CD4-positive, alpha-beta T cell (primary cell): ENCODE measurements around the gene WDR90. TPM values are rescaled to one million over a fixed set of nuclear protein-coding genes. Genes with fewer than 3 reads are reported as not detected.

Experiments
- ATAC-seq: fragments of 200-7000 bp; cut with Tn5 transposase; one replicate; pipeline ENCODE4 v1.10.0; 2022; ENCODE audit warnings: mild to moderate bottlenecking; ENCODE audit not compliant: poor library complexity
- CTCF ChIA-PET: fragments of 350-600 bp; sonication (Branson Sonifier 250); formaldehyde crosslinking; loops from one replicate; lab custom pipeline; 2021; ENCODE audit warnings: antibody characterized with exemption, inconsistent platforms; lab: Charles Lee
- POLR2A ChIA-PET: fragments of 350-600 bp; sonication (Branson Sonifier 250); formaldehyde crosslinking; loops from one replicate; lab custom pipeline; 2021; ENCODE audit warnings: antibody characterized with exemption, inconsistent platforms; lab: Charles Lee
- DNase-seq, 14 experiments: peaks; one replicate each; pipeline ENCODE4 v3.0.0-alpha.2; 2013 to 2020; ENCODE audit warnings: mixed read lengths in 2 of 14
- H3K27ac ChIP-seq, 2 donors: one replicate each; pipeline versions ENCODE4 v1.5.1 to v1.7.0; 2013; ENCODE audit warnings: low read length in 2 of 2, low read depth in 1 of 2, mild to moderate bottlenecking in 1 of 2
- H3K27me3 ChIP-seq, 2 experiments: 1 replicate in 1 of 2; 2 replicates in 1 of 2; pipeline versions ENCODE4 v1.6.1 to v1.7.0; 2013; ENCODE audit warnings: low read length in 2 of 2, control low read depth in 1 of 2, mild to moderate bottlenecking in 1 of 2, moderate library complexity in 1 of 2; ENCODE audit not compliant: insufficient read depth in 2 of 2, control insufficient read depth in 1 of 2
- H3K36me3 ChIP-seq: one replicate; pipeline ENCODE4 v1.6.1; 2013; ENCODE audit warnings: low read length, control low read depth; ENCODE audit not compliant: insufficient read depth
- H3K4me1 ChIP-seq: one replicate; pipeline ENCODE4 v1.6.1; 2013; ENCODE audit warnings: low read length, control low read depth; ENCODE audit not compliant: insufficient read depth
- H3K4me3 ChIP-seq: one replicate; pipeline ENCODE4 v1.5.1; 2013; ENCODE audit warnings: mild to moderate bottlenecking, low read length, moderate library complexity
- H3K9me3 ChIP-seq, 2 experiments: 1 replicate in 1 of 2; 2 replicates in 1 of 2; pipeline versions ENCODE4 v1.6.1 to v1.7.0; 2013; ENCODE audit warnings: low read length in 2 of 2, mild to moderate bottlenecking in 2 of 2, control low read depth in 1 of 2, moderate library complexity in 1 of 2; ENCODE audit not compliant: control insufficient read depth in 1 of 2, insufficient read depth in 1 of 2
- H3K27ac Mint-ChIP-seq: one replicate; pipeline ENCODE4 v1.8.0; 2020; ENCODE audit warnings: mixed read lengths
- H3K27me3 Mint-ChIP-seq: one replicate; pipeline ENCODE4 v1.8.0; 2021; ENCODE audit warnings: mixed read lengths
- H3K36me3 Mint-ChIP-seq: one replicate; pipeline ENCODE4 v1.8.0; 2021; ENCODE audit warnings: low read depth, mixed read lengths
- H3K4me1 Mint-ChIP-seq: one replicate; pipeline ENCODE4 v1.8.0; 2021; ENCODE audit warnings: low read depth, mixed read lengths
- H3K4me3 Mint-ChIP-seq: one replicate; pipeline ENCODE4 v1.8.0; 2020; ENCODE audit warnings: mild to moderate bottlenecking, mixed read lengths
- H3K9me3 Mint-ChIP-seq: one replicate; pipeline ENCODE4 v1.8.0; 2020; ENCODE audit warnings: mixed read lengths
- CTCF ChIP-seq: fragments of 200-600 bp; IDR thresholded peaks from one replicate; pipeline ENCODE4 v1.8.0; 2022; ENCODE audit warnings: antibody characterized with exemption, mild to moderate bottlenecking
- intact Hi-C, 2 experiments: fragments of 100-400 bp; cut with DNase I in 1 of 2; cut with micrococcal nuclease in 1 of 2; formaldehyde crosslinking; loops; one replicate each; pipeline versions ENCODE4 v1.15.1 to v1.9.0; 2023 to 2025; cut with DNase I, micrococcal nuclease
- total RNA-seq, 174 experiments: library from RNA in 2 of 174; stranded (reverse) in 2 of 174; gene quantifications; one replicate each; pipeline ENCODE4 v1.2.3 and lab custom pipeline; 2021 to 2026

Gene WDR90
- total RNA-seq, 2 experiments from 2014 or later, result 8.1 to 10.3 TPM

- H3K36me3 ChIP-seq, result peaks cover 18% of the 10 kb centered on the region
- Mint-ChIP-seq H3K36me3 (peaks cover 19% of the 10 kb centered on the region), H3K4me1 (peaks cover 20% of the 10 kb centered on the region), H3K27me3 (no peaks in the 10 kb centered on the region), H3K4me3 (peak overlapping the region; percentile 83), H3K27ac (peak overlapping the region; percentile 70), H3K9me3 (no peaks in the 10 kb centered on the region)
- H3K9me3 ChIP-seq, result no peaks in the 10 kb centered on the region
- no peak for TF ChIP-seq CTCF
- peaks cover 5% of the 10 kb centered on the region in 2 experiments for H3K27me3 ChIP-seq
- H3K4me1 ChIP-seq, result peaks cover 74% of the 10 kb centered on the region
- peak overlapping the region; percentile 41 to 53 for H3K27ac ChIP-seq
- intact Hi-C loops, result no loop called here
- H3K4me3 ChIP-seq, result peak overlapping the region; percentile 76
- ATAC-seq (no peak), DNase-seq (no peak)
- ChIA-PET CTCF (no interaction called here), POLR2A (interaction anchor here (0.7 to 4.8 kb wide), 14 partner anchors 9 to 1525 kb away, joined by 3 to 55 read pairs (median 4); partner anchors contain the start of genes ANTKMT, METTL26, MLST8 and RHOT2)
These were observed 31.4 kb downstream of the WDR90 start for GRCh38 chr16:680625-680945.

- no peak for DNase-seq
- no peaks in the 10 kb centered on the region for H3K27me3 Mint-ChIP-seq
- Histone ChIP-seq H3K4me1 (peaks cover 74% of the 10 kb centered on the region), H3K9me3 (no peaks in the 10 kb centered on the region), H3K36me3 (peaks cover 20% of the 10 kb centered on the region), H3K4me3 (peak overlapping the region; percentile 76), H3K27ac (peak overlapping the region; percentile 41 to 53), H3K27me3 (peaks cover 5% of the 10 kb centered on the region in 2 experiments)
- intact Hi-C loops, result no loop called here
- ATAC-seq, result no peak
- CTCF ChIA-PET, result no interaction called here
- peak overlapping the region; percentile 83 for H3K4me3 Mint-ChIP-seq
- peaks cover 19% of the 10 kb centered on the region for H3K36me3 Mint-ChIP-seq
- peak overlapping the region; percentile 70 for H3K27ac Mint-ChIP-seq
- POLR2A ChIA-PET, result interaction anchor here (1.0 to 4.8 kb wide), 14 partner anchors 8 to 1524 kb away, joined by 3 to 55 read pairs (median 5); partner anchors contain the start of genes ANTKMT, METTL26, MLST8 and RHOT2
- TF ChIP-seq CTCF, result no peak
- peaks cover 20% of the 10 kb centered on the region for H3K4me1 Mint-ChIP-seq
- H3K9me3 Mint-ChIP-seq, result no peaks in the 10 kb centered on the region
These were observed 32.0 kb downstream of the WDR90 start for GRCh38 chr16:680967-681745.

GRCh38 chr16:681746-682427, 32.7 kb downstream of the WDR90 start:
- TF ChIP-seq CTCF, result no peak
- intact Hi-C loops, result no loop called here
- H3K27ac ChIP-seq, result no peak overlapping the region
- ChIA-PET CTCF (no interaction called here), POLR2A (interaction anchor here (1.2 to 4.8 kb wide), 8 partner anchors 8 to 299 kb away, joined by 3 to 55 read pairs (median 6); partner anchors contain the start of genes METTL26, RHOT2, SOX8 and WDR24)
- Mint-ChIP-seq H3K4me1 (peaks cover 17% of the 10 kb centered on the region), H3K27ac (peak overlapping the region; percentile 70), H3K9me3 (no peaks in the 10 kb centered on the region), H3K4me3 (peak overlapping the region; percentile 83), H3K27me3 (no peaks in the 10 kb centered on the region), H3K36me3 (peaks cover 19% of the 10 kb centered on the region)
- ATAC-seq (no peak), DNase-seq (peak in 1 of 14 experiments; percentile 42)
- H3K36me3 ChIP-seq, result peaks cover 27% of the 10 kb centered on the region
- peaks cover 71% of the 10 kb centered on the region for H3K4me1 ChIP-seq
- H3K27me3 ChIP-seq, result peaks cover 0 to 1% of the 10 kb centered on the region in 2 experiments
- H3K9me3 ChIP-seq, result no peaks in the 10 kb centered on the region
- H3K4me3 ChIP-seq, result no peak overlapping the region
